ENCODE results near the gene HPSE2. TPM values are rescaled to one million over a fixed set of nuclear protein-coding genes. Genes with fewer than 3 reads are reported as not detected.

HPSE2 gene
- total and polyA plus RNA-seq, 2 of the 8 experiments (the other 6 are each of a cell fraction or from before 2014, with no cell fraction given) = 0.41 to 0.58 TPM

- TF ChIP-seq GABPA (IDR thresholded peaks at IDR 0.05; ENCODE audit: borderline replicate concordance, insufficient read depth, low read length) (no peak), ASH2L (IDR thresholded peaks at IDR 0.05; ENCODE audit: low read length) (no peak), KDM5A (IDR thresholded peaks at IDR 0.05; ENCODE audit: low read length) (no peak), USF2 (IDR thresholded peaks at IDR 0.05; ENCODE audit: low read length) (no peak)
Measured at GRCh38 chr10:98483658-98484057, 752.0 kb downstream of the HPSE2 start (continued).

Measured in H1 (cell line).